22Rv1 (cell line): Measurements from ENCODE around the gene PTPRQ.

Source experiments
- CTCF ChIP-seq: fragments of 450-650 bp; IDR thresholded peaks from 2 replicates; pipeline ENCODE4 v1.5.1; 2017; ENCODE audit warnings: mild to moderate bottlenecking
- ZFX ChIP-seq: fragments of 450-650 bp; IDR thresholded peaks from 2 replicates; pipeline ENCODE4 v1.6.1; 2017; ENCODE audit warnings: antibody characterized with exemption, borderline replicate concordance

- TF ChIP-seq CTCF (no peak), ZFX (no peak)
Observed at GRCh38 chr12:80556566-80556965, 112.5 kb downstream of the PTPRQ start.
